GM19239 (cell line): ENCODE results near the gene NTM.

Experiments used
- DNase-seq: peaks from one replicate; pipeline ENCODE4 v3.0.0; 2011; ENCODE audit warnings: low spot score; ENCODE audit not compliant: insufficient read length
- FAIRE-seq: peaks from 2 replicates; lab custom pipeline; 2011; peaks lifted over from hg19 to GRCh38; lab: Jason Lieb, UNC

The NTM gene

GRCh38 chr11:132095230-132096131 lies 725.1 kb downstream of the NTM start:
- DNase-seq (no peak), FAIRE-seq (no peak)

- FAIRE-seq = no peak
- no peak for DNase-seq
Observed at GRCh38 chr11:132096132-132096825, 725.9 kb downstream of the NTM start.

GRCh38 chr11:132099692-132100091 lies 729.3 kb downstream of the NTM start:
- no peak for FAIRE-seq

GRCh38 chr11:132100583-132100982 lies 730.2 kb downstream of the NTM start:
- FAIRE-seq (no peak), DNase-seq (no peak)

More at GRCh38 chr11:132099692-132100091, 729.3 kb downstream of the NTM start:
- no peak for DNase-seq

GRCh38 chr11:132101881-132102280 lies 731.5 kb downstream of the NTM start:
- FAIRE-seq (no peak), DNase-seq (no peak)

- DNase-seq = no peak
- no peak for FAIRE-seq
Observed at GRCh38 chr11:132103021-132103420, 732.6 kb downstream of the NTM start.

GRCh38 chr11:132106096-132106982 lies 735.9 kb downstream of the NTM start:
- no peak for DNase-seq

GRCh38 chr11:132111316-132111715 lies 740.9 kb downstream of the NTM start:
- DNase-seq (no peak), FAIRE-seq (no peak)

More at GRCh38 chr11:132106096-132106982, 735.9 kb downstream of the NTM start:
- no peak for FAIRE-seq

- DNase-seq (no peak), FAIRE-seq (no peak)
Observed at GRCh38 chr11:132111838-132112237, 741.4 kb downstream of the NTM start.

GRCh38 chr11:132112846-132113245 lies 742.4 kb downstream of the NTM start:
- FAIRE-seq (no peak), DNase-seq (no peak)

GRCh38 chr11:132114185-132114584 lies 743.8 kb downstream of the NTM start:
- no peak for FAIRE-seq
- no peak for DNase-seq

GRCh38 chr11:132114743-132115142 lies 744.3 kb downstream of the NTM start:
- FAIRE-seq = no peak
- no peak for DNase-seq

GRCh38 chr11:132115454-132115853 lies 745.0 kb downstream of the NTM start:
- FAIRE-seq (no peak), DNase-seq (no peak)

GRCh38 chr11:132116516-132116915 lies 746.1 kb downstream of the NTM start:
- FAIRE-seq (no peak), DNase-seq (no peak)

- no peak for DNase-seq
- FAIRE-seq = no peak
Observed at GRCh38 chr11:132118661-132119060, 748.2 kb downstream of the NTM start.

GRCh38 chr11:132119573-132119972 lies 749.2 kb downstream of the NTM start:
- FAIRE-seq (no peak), DNase-seq (no peak)

GRCh38 chr11:132122735-132123134 lies 752.3 kb downstream of the NTM start:
- FAIRE-seq (no peak), DNase-seq (no peak)

- FAIRE-seq (no peak), DNase-seq (no peak)
Observed at GRCh38 chr11:132123449-132123848, 753.0 kb downstream of the NTM start.

- FAIRE-seq = no peak
- no peak for DNase-seq
Observed at GRCh38 chr11:132123854-132124835, 753.7 kb downstream of the NTM start.
